GM21737 (cell line): Measurements from ENCODE around the gene PTPMT1.
"Not testable (repeated sequence)": the region's sequence is repeated elsewhere in the genome, so short reads cannot be mapped to it uniquely, and the experiment has no call there.

Experiments
- ATAC-seq: cut with Tn5 transposase; IDR thresholded peaks from one replicate; pipeline ENCODE4 v1.9.1; 2021; ENCODE audit warnings: mild to moderate bottlenecking, moderate library complexity; ENCODE audit not compliant: unreplicated experiment

PTPMT1 gene, protein sequence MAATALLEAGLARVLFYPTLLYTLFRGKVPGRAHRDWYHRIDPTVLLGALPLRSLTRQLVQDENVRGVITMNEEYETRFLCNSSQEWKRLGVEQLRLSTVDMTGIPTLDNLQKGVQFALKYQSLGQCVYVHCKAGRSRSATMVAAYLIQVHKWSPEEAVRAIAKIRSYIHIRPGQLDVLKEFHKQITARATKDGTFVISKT

DNA sequence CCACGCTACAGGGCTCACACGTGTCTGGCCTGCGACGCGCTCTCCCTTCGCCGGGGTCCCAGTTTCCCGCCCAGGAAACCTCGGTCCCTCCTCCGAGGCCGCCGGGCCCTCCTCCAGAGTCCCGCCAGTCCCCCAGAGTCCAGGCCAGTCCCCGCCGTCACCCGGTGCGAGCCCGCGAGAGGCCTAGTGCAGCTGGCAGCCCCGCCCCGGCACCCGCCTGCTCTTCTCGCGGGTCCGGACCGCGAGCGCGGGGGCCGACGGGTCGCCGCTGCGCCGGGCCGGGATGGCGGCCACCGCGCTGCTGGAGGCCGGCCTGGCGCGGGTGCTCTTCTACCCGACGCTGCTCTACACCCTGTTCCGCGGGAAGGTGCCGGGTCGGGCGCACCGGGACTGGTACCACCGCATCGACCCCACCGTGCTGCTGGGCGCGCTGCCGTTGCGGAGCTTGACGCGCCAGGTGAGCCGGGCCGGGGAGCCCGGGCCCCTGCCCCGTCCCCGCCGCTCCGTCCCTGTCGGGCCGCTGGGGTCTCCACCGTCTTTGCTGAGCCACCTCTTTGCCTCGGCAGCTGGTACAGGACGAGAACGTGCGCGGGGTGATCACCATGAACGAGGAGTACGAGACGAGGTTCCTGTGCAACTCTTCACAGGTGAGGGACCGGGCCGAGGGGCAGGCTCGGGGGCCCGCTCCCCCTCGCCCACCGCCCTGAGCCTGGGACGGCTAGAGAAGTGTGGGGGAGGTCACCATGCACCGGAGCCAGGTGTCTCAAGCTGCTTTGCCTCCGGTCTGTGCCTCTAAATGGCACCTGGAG is at the start of gene PTPMT1:
TSS of gene PTPMT1 (plus strand) at position 260 of the 809 bp plus-strand sequence. CDS start at position 284, 24 bp downstream.
- ATAC-seq: peak; percentile 89

DNA sequence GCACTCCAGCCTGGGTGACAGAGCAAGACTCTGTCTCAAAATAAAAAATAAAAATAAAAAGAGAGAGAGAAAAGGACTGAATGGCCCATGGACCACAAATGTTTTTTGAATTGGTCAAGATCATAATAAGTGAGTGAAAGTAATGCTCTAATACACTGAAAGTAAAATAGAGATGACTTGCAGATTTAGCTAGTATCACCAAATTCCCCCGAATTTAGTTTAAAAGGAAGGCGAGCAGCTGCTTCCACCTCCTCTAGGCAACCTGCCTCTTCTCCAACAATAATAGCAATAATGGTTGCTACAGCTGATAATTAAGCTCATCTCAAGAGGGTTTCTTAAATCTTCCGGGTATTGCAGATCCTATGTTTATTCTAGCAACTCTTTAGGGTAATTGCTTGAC is 49.2 kb upstream of the PTPMT1 start:
- no peak for ATAC-seq

DNA sequence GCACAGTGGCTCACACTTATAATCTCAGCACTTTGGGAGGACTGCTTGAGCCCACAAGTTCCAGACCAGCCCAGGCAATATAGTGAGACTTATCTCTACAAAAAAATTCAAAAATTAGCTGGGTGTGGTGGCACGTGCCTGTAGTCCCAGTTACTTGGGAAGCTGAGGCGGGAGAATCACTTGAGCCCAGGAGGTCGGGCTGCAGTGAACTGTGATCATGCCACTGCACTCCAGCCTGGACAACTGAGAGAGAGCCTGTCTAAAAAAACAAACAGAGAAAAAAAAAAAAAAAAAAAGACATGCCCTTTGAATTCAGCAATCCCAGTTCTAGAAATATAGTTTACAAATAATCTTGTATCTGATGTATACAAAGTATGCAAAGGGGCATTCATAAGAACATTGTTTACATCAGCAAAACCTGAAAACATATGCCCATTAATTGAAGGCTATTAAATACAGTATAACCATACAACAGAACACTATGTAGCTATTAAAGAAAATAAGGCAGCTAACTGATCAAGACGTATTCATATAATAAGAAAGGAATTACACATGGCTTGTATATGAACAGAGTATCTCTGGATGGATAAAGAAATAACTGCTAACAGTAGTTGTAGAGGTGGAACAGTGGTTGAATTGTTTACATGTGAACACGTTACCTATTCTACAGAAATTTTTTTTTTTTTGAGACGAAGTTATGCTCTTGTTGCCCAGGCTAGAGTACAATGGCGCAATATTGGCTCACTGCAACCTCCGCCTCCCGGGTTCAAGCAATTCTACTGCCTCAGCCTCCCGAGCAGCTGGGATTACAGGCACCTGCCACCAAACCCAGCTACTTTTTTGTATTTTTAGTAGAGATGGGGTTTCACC is 48.2 kb upstream of the PTPMT1 start:
- no peak for ATAC-seq

DNA sequence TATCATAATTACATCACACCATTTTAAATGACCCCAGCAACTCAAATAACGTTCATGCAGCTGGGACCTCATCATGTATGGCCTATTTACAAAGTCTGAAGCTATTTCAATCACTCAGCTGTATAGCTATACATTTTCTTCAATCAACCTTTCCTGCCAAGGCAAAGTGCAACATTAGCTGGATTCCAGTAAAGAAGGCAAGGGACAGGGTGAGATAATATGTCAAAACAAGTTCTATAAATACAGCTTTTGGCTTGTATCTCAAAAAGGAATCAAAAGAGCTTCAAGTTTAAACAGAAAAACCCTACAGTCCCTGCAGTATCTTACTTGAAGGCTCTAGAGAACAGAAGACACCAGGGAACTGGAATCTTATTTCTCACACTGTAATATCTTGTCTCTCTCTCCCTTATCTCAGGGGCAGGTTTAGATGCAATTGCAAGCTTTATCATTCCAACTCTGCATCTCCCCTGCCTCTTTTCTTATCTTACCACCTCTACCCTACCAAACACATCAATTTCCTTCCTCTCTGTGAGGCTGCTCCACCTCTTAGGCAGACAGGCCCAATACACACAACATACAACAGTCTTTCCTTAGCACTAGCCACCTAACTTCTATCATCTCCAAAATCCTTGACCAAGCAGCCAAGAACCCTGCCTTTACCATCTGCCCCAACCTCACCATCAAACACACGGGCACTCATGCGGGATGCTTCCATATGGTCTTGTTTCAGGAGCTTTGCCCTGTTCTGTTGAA is 47.0 kb upstream of the PTPMT1 start:
- no peak for ATAC-seq

DNA sequence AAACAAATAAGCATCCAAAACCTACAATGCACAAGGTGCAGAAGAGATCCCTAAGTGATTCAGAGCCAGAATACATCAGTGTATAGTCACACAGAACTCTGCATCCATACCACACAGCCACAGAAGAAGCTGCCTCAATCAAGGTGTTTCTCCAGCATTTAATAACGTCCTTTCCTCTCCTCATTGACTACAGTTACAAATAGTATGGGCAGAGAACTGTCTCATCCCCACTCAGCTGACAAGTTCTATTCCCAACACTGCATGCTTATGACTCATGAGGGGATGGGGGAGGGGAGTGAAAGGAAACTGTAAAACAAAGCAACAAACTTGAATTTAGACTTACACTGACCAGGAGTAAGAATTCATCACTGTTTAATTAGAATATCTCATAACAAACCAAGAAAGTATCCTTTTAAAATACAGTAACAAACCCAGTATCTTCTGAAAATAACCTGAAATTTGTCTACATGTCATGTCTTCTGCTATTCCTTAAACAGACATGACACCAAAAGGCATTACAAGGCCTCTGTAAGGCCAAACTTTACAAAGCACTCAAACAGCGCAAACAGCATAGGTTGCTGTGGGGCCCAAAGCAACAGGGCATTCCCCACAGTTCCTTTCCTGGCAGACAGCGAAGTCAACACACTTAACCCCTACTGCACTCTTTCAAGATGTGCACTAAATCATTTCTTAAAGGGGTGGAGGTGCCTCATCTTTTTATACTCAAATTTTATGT is 41.7 kb upstream of the PTPMT1 start:
- ATAC-seq: no peak

DNA sequence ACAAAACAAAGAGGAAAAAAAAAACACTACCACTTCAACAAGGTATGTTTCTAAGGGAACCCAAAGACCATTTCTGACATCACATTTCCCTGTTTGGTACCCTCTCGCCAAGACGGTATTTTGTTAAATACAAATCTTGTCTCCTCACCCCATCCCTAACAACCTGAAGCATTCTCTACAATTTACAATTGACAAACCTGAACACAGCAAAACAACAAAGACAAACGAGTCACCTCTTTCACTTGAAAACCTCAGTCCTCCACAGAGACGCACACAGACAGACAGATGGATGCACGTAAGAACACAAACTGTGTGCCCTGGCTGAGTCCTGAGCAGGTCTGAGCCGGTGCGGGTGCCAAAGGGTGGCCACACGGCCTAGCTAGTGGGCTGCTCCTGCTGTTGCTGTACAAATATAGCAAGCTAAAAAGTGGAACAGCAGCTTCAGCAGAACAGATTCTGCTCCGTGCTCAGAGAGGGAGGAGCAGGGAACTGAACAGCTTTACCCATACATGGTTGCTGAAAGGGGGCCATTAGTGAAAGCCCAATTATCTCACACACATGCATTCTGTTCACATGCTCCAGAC is 41.0 kb upstream of the PTPMT1 start:
- no peak for ATAC-seq

DNA sequence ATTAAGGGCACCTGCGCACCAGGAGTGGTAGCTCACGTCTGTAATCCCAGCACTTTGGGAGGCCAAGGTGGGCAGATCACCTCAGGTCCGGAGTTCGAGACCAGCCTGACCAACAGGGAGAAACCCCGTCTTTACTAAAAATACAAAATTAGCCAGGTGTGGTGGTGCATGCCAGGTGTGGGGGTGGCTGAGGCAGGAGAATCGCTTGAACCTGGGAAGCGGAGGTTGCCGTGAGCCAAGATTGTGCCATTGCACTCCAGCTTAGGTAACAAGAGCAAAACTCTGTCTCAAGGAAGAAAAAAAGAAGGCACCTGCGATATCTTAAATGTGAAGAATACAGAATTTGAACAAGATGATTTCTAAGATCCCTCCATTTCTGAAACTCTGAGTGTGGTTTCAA is 39.4 kb upstream of the PTPMT1 start:
- not testable (repeated sequence) for ATAC-seq

DNA sequence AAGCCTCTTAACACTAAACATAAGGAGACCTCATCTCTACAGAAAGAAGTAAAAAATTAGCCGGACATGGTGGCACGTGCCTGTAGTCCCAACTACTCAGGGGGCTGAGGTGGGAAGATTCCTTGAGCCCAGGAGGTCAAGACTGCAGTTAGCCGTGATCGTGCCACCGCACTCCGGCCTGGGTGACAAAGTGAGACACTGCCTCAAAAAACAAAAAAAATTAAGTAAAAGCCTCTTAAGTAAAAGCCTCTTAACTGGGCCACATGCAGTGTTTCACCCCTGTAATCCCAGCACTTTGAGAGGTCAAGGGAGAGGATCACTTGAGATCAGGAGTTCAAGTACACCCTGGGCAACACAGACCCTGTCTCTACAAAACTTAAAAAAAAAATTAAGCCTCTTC is 38.2 kb upstream of the PTPMT1 start:
- no peak for ATAC-seq

DNA sequence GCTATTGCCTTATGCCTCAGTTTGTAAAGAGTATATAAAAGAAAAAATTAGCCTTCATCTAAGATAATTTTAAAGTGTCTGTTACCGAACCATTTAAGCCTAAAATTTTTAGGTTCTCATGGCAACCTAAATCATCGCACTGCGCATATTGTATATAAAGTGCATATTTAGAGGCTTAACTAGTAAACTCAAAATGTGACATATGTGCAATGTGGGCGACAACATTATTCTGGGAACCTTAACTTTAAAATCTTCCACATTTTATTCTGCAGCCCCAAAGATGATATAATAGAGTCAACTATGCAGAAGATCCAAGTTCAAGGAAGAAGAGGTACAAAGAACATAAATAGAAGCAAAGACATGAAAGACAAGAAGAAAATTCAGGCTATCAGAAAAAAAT is 35.4 kb upstream of the PTPMT1 start:
- no peak for ATAC-seq

DNA sequence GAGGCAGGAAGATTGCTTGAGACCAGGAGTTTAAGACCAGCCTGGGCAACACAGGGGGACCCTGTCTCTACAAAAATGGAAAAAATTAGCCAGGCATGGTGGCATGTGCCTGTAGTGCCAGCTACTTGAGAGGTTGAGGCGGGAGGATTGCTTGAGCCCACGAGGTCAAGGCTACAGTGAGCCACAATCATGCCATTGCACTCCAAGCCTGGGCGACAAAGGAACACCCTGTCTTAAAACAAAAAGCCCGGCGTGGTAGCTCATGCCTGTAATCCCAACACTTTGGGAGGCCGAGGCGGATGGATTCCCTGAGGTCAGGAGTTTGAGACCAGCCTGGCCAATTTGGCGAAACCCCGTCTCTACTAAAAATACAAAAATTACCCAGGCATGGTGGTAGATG is 34.7 kb upstream of the PTPMT1 start:
- not testable (repeated sequence) for ATAC-seq

DNA sequence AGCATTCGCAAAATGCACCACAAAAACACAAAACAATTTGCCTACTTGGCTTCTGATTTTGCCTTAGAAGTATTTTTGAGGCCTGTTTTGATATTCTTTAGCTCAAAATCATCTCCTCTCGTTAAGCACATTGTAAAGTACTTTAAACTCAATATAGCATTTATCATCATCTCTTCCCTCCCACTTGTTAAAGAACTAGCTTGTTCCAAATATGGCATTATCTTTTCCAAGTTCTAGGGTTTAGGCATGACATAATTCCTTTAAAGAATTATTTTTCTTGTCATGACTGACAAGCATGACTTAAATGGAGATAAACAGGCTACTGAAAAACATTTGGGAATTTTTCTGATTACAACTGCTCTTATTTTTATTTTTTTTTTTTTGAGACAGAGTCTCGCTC is 33.7 kb upstream of the PTPMT1 start:
- no peak for ATAC-seq

DNA sequence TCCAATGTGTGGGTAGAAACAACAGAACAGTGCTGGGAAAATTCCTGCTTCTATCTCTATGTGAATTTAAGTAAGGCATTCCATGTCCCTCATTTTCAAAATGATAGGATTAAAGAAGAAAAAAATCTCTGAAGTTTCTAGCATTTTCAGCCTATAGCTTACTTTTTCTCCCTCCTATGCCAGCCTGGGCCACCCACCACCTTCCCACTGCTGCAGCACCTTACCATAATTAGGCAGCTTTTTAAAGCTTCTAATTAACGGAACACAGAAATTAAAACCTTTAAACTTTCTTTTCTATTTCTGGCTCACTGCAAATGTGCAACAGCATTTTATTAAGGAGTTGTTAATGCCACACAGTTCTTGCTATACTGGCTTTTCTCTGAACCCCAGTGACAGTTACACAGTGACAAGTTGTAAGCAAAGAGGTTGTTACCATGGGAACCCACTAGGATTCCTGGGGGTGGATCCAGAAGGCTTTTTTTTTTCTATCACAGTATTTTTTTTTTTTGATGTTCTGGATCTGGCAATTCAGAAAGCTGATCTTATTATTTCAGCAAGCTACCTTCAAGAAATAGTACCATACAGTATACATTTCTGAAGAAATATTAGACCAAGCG is 32.7 kb upstream of the PTPMT1 start:
- no peak for ATAC-seq

DNA sequence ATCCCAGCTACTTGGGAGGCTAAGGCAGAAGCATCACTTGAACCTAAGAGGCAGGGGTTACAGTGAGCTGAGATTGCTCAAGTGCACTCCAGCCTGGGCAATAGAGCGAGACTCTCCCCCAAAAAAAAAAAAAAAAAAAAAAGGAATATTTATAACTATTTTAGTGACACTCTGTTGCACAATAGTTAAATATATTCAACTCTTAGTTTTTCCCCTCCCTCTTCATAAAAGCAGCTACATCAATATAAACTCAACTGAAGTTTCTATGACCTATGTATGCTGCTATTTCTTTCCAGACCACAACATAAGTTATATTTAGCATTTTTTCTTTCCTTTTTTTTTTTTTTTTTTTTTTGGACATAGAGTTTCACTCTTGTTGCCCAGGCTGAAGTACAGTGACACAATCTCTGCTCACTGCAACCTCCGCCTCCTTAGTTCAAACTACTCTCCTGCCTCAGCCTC is 31.7 kb upstream of the PTPMT1 start:
- no peak for ATAC-seq

DNA sequence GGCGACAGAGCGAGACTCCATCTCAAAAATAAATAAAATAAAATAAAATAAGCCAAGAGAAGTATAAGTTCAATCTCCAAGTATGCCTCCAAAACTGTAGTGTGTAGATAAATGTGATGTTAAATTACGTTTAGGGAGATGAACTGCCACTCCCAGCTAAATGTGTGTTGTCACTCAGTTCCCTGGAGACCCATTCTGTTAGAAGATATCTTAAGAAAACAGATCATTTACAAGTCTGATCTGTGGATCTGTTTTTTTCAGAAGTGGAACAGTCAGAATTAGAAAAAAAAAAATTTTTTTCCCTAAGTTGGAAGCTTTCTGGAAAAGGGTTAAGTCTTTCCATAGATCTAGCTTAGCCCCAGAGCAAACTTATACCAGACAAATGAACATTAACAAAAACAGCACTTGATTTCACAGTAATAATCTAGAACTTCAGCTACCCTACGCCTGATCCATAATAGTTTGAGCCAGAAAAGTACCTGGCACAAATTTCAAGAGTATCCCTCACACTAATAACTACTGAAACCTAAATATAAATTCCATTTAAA is 30.6 kb upstream of the PTPMT1 start:
- no peak for ATAC-seq

DNA sequence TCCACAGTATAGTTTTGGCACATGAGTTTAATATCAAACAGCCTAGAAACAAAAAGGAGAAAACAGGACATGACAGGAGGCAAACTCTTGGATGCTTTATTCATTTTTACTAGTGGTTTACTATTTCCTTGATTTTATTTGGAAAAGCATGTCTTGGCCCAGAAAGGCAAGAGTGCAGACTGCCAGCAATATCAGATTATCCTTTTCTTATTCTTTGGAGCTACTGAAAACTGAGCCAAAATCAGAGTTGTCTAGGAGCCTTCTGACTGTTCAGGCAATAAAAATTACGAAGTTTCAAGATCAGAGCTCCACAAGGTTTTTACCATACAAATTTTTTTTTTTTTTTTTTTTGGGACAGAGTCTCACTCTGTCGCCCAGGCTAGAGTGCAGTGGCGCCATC is 28.5 kb upstream of the PTPMT1 start:
- no peak for ATAC-seq

DNA sequence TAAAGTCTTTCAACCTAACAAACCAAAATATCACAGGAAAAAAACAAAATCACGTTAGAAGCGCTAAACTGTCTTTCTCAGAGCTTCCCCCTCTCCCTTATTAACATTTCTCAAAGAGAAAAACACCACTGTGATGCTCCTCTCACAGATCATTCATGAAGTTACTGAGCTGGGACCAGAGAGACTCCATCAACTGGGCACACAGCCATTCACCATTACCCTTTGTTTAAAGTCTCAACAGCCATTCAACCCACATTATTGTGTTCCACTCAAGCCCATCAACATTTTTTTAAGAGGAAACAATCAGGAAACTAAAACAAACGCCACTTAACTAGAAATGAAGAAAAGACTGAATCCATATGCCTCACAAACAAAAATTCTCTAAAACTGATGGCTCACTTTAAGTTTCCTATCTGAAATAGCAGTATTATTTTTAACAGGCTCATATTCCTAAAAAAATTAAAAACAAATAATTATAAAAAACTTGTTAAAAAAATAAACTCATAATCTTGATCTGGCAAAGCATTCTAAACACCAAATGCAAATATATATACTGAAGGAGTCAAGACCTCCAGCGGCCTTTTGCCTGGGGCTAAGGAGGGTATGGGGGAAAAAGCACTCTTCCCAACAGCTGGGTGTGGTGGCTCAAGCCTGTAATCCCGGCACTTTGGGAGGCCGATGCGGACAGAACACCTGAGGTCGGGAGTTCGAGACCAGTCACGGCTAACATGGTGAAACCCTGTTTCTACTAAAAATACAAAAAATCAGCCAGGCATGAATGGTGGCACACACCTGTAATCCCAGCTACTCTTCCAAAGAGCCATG is 26.4 kb upstream of the PTPMT1 start:
- no peak for ATAC-seq

DNA sequence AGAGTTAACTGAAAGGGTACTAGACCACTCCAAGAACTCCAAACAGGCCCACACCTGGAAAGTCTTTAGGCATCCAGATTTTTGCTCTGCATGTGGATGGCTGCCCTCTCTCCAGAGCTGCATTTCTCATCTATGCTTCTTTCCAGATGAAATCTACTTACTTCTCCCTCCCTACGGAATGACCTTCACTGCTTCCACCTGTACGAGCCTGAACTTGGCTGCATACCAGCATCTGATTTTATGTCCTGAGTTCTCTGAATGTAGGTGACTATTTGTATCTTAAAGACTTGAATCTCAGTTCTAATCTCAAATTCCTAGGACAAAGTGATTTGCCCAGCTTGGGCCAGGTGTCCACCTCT is 25.7 kb upstream of the PTPMT1 start:
- no peak for ATAC-seq

DNA sequence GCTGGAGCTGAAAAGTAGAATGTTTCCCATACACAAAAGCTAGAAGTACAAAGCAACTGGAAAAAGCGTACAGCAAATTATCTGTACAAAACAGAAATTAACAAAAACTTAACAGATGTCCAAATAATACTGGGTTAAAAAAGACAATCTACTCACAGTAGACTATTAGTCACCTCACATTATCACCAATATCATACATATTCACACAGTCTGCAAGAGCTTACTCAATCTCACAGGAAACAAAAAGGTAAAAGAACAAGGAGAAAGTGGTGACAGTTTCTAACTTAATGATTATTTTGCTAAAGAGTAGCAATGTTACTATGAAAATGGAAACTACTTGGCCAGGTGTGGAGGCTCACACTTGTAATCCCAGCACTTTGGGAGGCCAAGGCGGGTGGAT is 24.3 kb upstream of the PTPMT1 start:
- ATAC-seq: no peak
